AG04450 (cell line): ENCODE results near the gene RABGAP1L. TPM values are rescaled to one million over a fixed set of nuclear protein-coding genes. Genes with fewer than 3 reads are reported as not detected.

Source experiments
- CTCF ChIA-PET: fragments of 300-600, 350-600 bp; formaldehyde crosslinking; extraction: SDS; loops from one replicate; lab custom pipeline; 2022; ENCODE audit warnings: antibody characterized with exemption, inconsistent platforms; lab: Charles Lee
- POLR2A ChIA-PET: fragments of 350-600 bp; formaldehyde crosslinking; extraction: SDS; loops from one replicate; lab custom pipeline; 2021; ENCODE audit warnings: antibody characterized with exemption, inconsistent platforms; lab: Yijun Ruan, JAX
- DNase-seq: peaks from one replicate; pipeline ENCODE4 v3.0.0-alpha.2; 2011; ENCODE audit warnings: low read depth, low spot score
- H3K27ac ChIP-seq: one replicate; pipeline ENCODE4 v1.5.1; 2012; ENCODE audit warnings: low read depth, low read length, control low read depth
- H3K27me3 ChIP-seq: one replicate; pipeline ENCODE4 v1.6.0; 2012; ENCODE audit warnings: low read length; ENCODE audit not compliant: control insufficient read depth, insufficient read depth
- H3K4me3 ChIP-seq: 2 replicates; pipeline ENCODE4 v1.5.1; 2011; ENCODE audit warnings: mild to moderate bottlenecking, low read depth, low read length, control low read depth
- H3K9me3 ChIP-seq: 2 replicates; pipeline ENCODE4 v1.5.1; 2012; ENCODE audit warnings: low read length; ENCODE audit not compliant: control insufficient read depth, insufficient read depth
- polyA plus RNA-seq: library from polyadenylated mRNA; depleted of rRNA; stranded (reverse); fragments of >200 nt; gene quantifications from 2 replicates; pipeline ENCODE4 v1.2.3, GENCODE V29; 2011
- TF ChIP-seq, protein P1 (sequence below): IDR thresholded peaks from 2 replicates; pipeline ENCODE4 v1.5.1; 2011; ENCODE audit warnings: low read depth, low read length, control low read depth, inconsistent platforms

The RABGAP1L gene
- polyA plus RNA-seq, 1 experiment: 21.2 TPM

DNA sequence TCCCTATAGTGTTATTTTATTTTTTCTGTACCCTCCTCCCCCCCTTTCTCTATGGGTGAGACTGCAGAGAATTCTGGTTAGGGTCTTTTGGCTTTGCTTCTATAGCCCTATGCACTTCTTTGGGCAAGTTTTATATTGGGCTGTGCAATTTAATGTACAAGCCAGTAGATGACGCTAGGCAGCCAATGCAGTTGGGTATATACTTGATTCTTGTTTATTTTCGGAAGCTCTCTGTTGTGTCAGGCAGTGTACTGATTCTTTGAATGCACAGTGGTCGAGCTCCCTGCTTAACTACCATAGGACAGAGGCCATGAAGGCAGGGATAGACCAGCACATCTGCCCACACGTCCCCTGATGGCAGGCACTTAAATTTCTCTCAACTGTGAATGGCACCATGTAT lies 254.3 kb downstream of the RABGAP1L start:
- TF ChIP-seq, protein P1, sequence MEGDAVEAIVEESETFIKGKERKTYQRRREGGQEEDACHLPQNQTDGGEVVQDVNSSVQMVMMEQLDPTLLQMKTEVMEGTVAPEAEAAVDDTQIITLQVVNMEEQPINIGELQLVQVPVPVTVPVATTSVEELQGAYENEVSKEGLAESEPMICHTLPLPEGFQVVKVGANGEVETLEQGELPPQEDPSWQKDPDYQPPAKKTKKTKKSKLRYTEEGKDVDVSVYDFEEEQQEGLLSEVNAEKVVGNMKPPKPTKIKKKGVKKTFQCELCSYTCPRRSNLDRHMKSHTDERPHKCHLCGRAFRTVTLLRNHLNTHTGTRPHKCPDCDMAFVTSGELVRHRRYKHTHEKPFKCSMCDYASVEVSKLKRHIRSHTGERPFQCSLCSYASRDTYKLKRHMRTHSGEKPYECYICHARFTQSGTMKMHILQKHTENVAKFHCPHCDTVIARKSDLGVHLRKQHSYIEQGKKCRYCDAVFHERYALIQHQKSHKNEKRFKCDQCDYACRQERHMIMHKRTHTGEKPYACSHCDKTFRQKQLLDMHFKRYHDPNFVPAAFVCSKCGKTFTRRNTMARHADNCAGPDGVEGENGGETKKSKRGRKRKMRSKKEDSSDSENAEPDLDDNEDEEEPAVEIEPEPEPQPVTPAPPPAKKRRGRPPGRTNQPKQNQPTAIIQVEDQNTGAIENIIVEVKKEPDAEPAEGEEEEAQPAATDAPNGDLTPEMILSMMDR: peak; percentile 32
- DNase-seq: no peak
- no peaks in the 10 kb centered on the region for H3K9me3 ChIP-seq
- H3K4me3 ChIP-seq: no peak overlapping the region
- CTCF ChIA-PET: interaction anchor here (0.6 to 2.7 kb wide), 5 partner anchors 15 to 331 kb away, joined by 3 to 11 read pairs (median 6); no protein-coding TSS in a partner anchor
- no peak overlapping the region for H3K27ac ChIP-seq
- POLR2A ChIA-PET: no interaction called here
- no peaks in the 10 kb centered on the region for H3K27me3 ChIP-seq

DNA sequence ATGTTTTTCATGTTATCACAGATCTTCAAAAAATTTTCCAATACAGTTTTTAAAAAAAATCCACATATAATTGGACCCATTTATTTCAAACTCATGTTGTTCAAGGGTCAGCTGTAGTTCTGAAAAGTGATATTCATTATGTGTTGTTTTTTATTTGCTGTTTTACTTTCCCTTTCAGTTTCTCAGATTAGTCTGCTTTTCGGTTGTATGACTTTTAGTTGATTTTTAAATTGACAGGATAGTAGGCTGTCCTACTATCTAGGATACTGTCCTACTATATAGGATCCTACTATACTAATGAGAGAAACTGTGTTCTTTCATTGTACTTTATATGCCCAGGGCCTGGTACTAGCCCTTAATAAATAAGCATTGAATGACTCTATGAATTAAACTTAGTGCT lies 254.9 kb downstream of the RABGAP1L start:
- POLR2A ChIA-PET: no interaction called here
- TF ChIP-seq, protein P1: no peak
- Histone ChIP-seq H3K4me3 (no peak overlapping the region), H3K27ac (no peak overlapping the region), H3K27me3 (no peaks in the 10 kb centered on the region), H3K9me3 (no peaks in the 10 kb centered on the region)
- DNase-seq: no peak
- CTCF ChIA-PET: interaction anchor here (0.6 to 2.7 kb wide), 5 partner anchors 15 to 331 kb away, joined by 3 to 11 read pairs (median 6); no protein-coding TSS in a partner anchor

DNA sequence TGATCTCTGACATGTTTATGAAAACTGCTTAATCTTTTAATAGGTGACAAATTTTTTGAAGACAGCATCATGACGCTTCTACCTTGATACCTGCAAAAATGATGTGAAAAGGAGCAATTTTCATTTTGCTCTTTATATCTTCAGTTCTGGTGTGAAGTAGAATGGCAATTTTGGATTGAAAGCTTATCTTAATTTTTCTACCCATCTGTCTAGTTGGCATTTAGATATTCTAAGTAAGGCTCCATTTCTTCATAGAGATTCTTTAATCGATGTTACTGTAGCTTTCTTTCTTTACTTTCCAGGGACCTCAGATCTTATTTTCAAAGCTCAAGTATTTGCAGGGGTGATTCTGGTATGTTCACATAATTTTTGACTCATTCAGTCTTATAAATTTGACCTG lies 256.2 kb downstream of the RABGAP1L start:
- Histone ChIP-seq H3K27me3 (no peaks in the 10 kb centered on the region), H3K27ac (no peak overlapping the region), H3K9me3 (no peaks in the 10 kb centered on the region), H3K4me3 (no peak overlapping the region)
- TF ChIP-seq, protein P1: no peak
- DNase-seq: no peak
- ChIA-PET CTCF (interaction anchor here (0.6 to 2.7 kb wide), 2 partner anchors 16 to 153 kb away, joined by 3 to 11 read pairs; no protein-coding TSS in a partner anchor), POLR2A (no interaction called here)

DNA sequence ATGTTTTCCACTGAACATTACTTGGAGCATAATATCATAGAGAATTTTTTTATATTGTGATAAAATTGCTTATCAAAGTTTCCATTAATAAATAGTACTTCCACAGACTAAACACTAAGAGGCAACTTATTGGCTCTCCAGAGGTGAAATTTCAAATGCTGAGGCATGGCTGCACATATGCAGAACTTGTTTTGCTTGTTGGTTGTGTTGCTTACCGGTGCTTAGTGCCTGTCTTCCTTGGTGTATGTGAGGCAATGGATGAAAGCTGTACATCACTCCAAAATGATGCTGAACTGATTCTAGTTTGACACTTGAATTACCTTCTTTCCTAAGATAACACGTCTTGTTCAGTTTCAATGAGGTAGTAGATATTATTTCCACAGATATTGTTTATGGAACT lies 258.6 kb downstream of the RABGAP1L start:
- Histone ChIP-seq H3K9me3 (no peaks in the 10 kb centered on the region), H3K4me3 (no peak overlapping the region), H3K27ac (no peak overlapping the region), H3K27me3 (no peaks in the 10 kb centered on the region)
- TF ChIP-seq, protein P1: no peak
- POLR2A ChIA-PET: no interaction called here
- no peak for DNase-seq
- CTCF ChIA-PET: no interaction called here

DNA sequence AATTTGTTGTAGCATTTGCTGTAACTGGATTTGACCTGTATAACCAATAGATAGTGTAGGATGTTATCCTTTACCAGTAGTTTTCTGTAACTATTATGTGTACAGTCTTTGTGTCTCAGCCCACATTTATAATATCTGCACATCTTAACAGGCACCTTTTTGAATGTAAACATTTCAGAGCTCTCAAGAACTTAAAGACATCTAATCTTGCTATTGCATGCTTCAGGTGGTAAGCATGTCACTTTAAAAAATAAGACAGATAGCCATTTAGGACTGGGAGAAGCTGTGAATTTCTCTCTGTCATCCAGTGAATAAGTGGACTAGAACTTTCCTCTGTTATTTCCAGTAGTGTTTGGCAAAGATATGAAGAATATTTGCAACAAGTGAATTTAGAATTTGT lies 265.8 kb downstream of the RABGAP1L start:
- no peak for DNase-seq
- POLR2A ChIA-PET: no interaction called here
- CTCF ChIA-PET: interaction anchor here (0.6 to 1.2 kb wide), 2 partner anchors 67 to 301 kb away, joined by 3 read pairs; no protein-coding TSS in a partner anchor
- Histone ChIP-seq H3K27me3 (no peaks in the 10 kb centered on the region), H3K4me3 (no peak overlapping the region), H3K9me3 (no peaks in the 10 kb centered on the region), H3K27ac (no peak overlapping the region)
- TF ChIP-seq, protein P1: no peak
